GM12878 (cell line): ENCODE measurements around the gene KLRD1. TPM values are rescaled to one million over a fixed set of nuclear protein-coding genes. Genes with fewer than 3 reads are reported as not detected.
A peak's percentile ranks its signal among the peaks of the same experiment; 100 is the strongest.

ENCODE experiments used
- BHLHE40 ChIP-seq, 2 experiments: fragments of 450-650 bp in 1 of 2; IDR thresholded peaks; 2 replicates each; pipeline ENCODE4 v1.6.1; 2011 to 2017; ENCODE audit warnings: low read depth in 2 of 2, borderline replicate concordance in 1 of 2, improper control_type of control experiment in 1 of 2, low read length in 1 of 2, mild to moderate bottlenecking in 1 of 2
- BMI1 ChIP-seq: fragments of 450-650 bp; IDR thresholded peaks from 2 replicates; pipeline ENCODE4 v1.6.1; 2016; ENCODE audit warnings: mild to moderate bottlenecking, moderate library complexity, borderline replicate concordance
- EGR1 ChIP-seq, 2 experiments: IDR thresholded peaks; 1 replicate in 1 of 2; 2 replicates in 1 of 2; pipeline ENCODE4 v1.6.1; 2011 to 2012; ENCODE audit warnings: low read depth in 2 of 2, low read length in 2 of 2, borderline replicate concordance in 1 of 2, mild to moderate bottlenecking in 1 of 2, moderate library complexity in 1 of 2
- FOXM1 ChIP-seq: IDR thresholded peaks from 2 replicates; pipeline ENCODE4 v1.6.1; 2012; ENCODE audit warnings: low read depth, mild to moderate bottlenecking, inconsistent platforms, low read length, moderate library complexity
- HDGF ChIP-seq: fragments of 450-650 bp; IDR thresholded peaks from 2 replicates; pipeline ENCODE4 v1.6.1; 2016; ENCODE audit warnings: antibody characterized with exemption
- IKZF1 ChIP-seq: fragments of 450-650 bp; conservative IDR thresholded peaks from 2 replicates; pipeline ENCODE4 v1.6.1; 2017; ENCODE audit warnings: antibody characterized with exemption, mild to moderate bottlenecking
- IRF4 ChIP-seq: IDR thresholded peaks from 2 replicates; pipeline ENCODE4 v1.6.1; 2011; ENCODE audit warnings: low read depth, low read length
- MAX ChIP-seq: IDR thresholded peaks from 2 replicates; pipeline ENCODE4 v1.6.1; 2012; ENCODE audit warnings: low read depth, low read length, improper control_type of control experiment
- NBN ChIP-seq: fragments of 450-650 bp; IDR thresholded peaks from 2 replicates; pipeline ENCODE4 v1.6.1; 2016
- NR2C1 ChIP-seq: fragments of 450-650 bp; IDR thresholded peaks from 2 replicates; pipeline ENCODE4 v1.6.1; 2017; ENCODE audit warnings: antibody characterized with exemption, mild to moderate bottlenecking, moderate library complexity
- RAD51 ChIP-seq: fragments of 450-650 bp; IDR thresholded peaks from 2 replicates; pipeline ENCODE4 v1.6.1; 2016; ENCODE audit warnings: moderate library complexity, mild to moderate bottlenecking, inconsistent platforms
- RELA ChIP-seq: fragments of 450-650 bp; IDR thresholded peaks from 2 replicates; pipeline ENCODE4 v1.8.0; 2014; ENCODE audit warnings: borderline replicate concordance; ENCODE audit not compliant: partially characterized antibody
- RELB ChIP-seq: fragments of 450-650 bp; IDR thresholded peaks from 2 replicates; pipeline ENCODE4 v1.6.1; 2017; ENCODE audit warnings: low read depth, mild to moderate bottlenecking, moderate library complexity
- SPI1 ChIP-seq: IDR thresholded peaks from 2 replicates; pipeline ENCODE4 v1.6.1; 2011; ENCODE audit warnings: low read depth, mild to moderate bottlenecking, low read length, moderate library complexity, borderline replicate concordance; ENCODE audit not compliant: insufficient read depth
- STAT1 ChIP-seq: fragments of 450-650 bp; conservative IDR thresholded peaks from 2 replicates; pipeline ENCODE4 v1.6.1; 2014; ENCODE audit warnings: antibody characterized with exemption, mild to moderate bottlenecking
- SUZ12 ChIP-seq: fragments of 200-600 bp; sonication (generic); IDR thresholded peaks from one replicate; pipeline ENCODE4 v1.6.1; 2018; ENCODE audit warnings: antibody characterized with exemption, mild to moderate bottlenecking; ENCODE audit not compliant: unreplicated experiment
- YY1 ChIP-seq: IDR thresholded peaks from 2 replicates; pipeline ENCODE4 v1.6.1; 2011; ENCODE audit warnings: low read depth, mild to moderate bottlenecking, low read length
- ZBTB40 ChIP-seq: fragments of 450-650 bp; IDR thresholded peaks from 2 replicates; pipeline ENCODE4 v1.6.1; 2016; ENCODE audit warnings: mild to moderate bottlenecking, moderate library complexity, borderline replicate concordance
- ZNF687 ChIP-seq: fragments of 450-650 bp; IDR thresholded peaks from 2 replicates; pipeline ENCODE4 v1.6.1; 2017; ENCODE audit warnings: mild to moderate bottlenecking, moderate library complexity
- polyA plus RNA-seq, 11 experiments: library from polyadenylated mRNA; depleted of rRNA in 4 of 11; unstranded in 6 of 11; stranded (reverse) in 5 of 11; fragments of >200 nt; fragmentation: Nextera tagmentation in 4 of 11; fragmentation: Illumina TruSeq in 1 of 11; extraction: Ambion mirVana in 4 of 11; extraction: Trizol in 1 of 11; gene quantifications; 1 replicate in 1 of 11; 2 replicates in 10 of 11; pipeline versions ENCODE4 v1.2.1 to v1.2.3, GENCODE V29; 2011 to 2016; ENCODE audit warnings: inconsistent platforms in 2 of 11, missing spikeins in 2 of 11, low read depth in 1 of 11
- total RNA-seq, 4 experiments: library from RNA; depleted of rRNA in 3 of 4; stranded (reverse); fragments of >200 nt in 3 of 4; fragmentation: Illumina TruSeq in 1 of 4; extraction: Trizol in 1 of 4; gene quantifications; 2 replicates each; pipeline versions ENCODE4 v1.2.1 to v1.2.3, GENCODE V29; 2013 to 2021

The KLRD1 gene
- total and polyA plus RNA-seq, 10 of the 15 experiments (the other 5 are each of a cell fraction or from before 2014, with no cell fraction given), result under 0.01 to 0.50 (median 0.13) TPM; not detected in 4

GRCh38 chr12:10362828-10363657 lies 55.4 kb downstream of the KLRD1 start (continued):
- TF ChIP-seq NBN (0 out of 2 replicates have a peak, but pooled peaks have one; percentile 29), RELB (peak; percentile 79; the same call in 1 of the 2 replicates), YY1 (0 out of 2 replicates have a peak, but pooled peaks have one; percentile 0), RELA (peak; percentile 64), SPI1 (no peak), IKZF1 (peak; percentile 81), NR2C1 (no peak), SUZ12 (no peak), EGR1 (IDR thresholded peaks at IDR 0.05; ENCODE audit: borderline replicate concordance in 1 of 2, low read depth in 2 of 2, low read length in 2 of 2) (no peak), BHLHE40 (IDR thresholded peaks at IDR 0.05; ENCODE audit: borderline replicate concordance in 1 of 2, low read depth in 2 of 2, low read length in 1 of 2) (peak in 1 of 2 experiments; percentile 8; a peak in 1 of 4 replicates), RAD51 (no peak), FOXM1 (peak; percentile 32; the same call in 1 of the 2 replicates), BMI1 (no peak), HDGF (no peak), MAX (no peak), ZBTB40 (no peak; the same call in 1 of the 2 replicates), STAT1 (no peak), ZNF687 (no peak), IRF4 (0 out of 2 replicates have a peak, but pooled peaks have one; percentile 7)
